Panc1 (cell line): ENCODE results near the gene PHC2.

Source experiments
- CTCF ChIP-seq: fragments of 450-650 bp; IDR thresholded peaks from 2 replicates; pipeline ENCODE4 v1.5.1; 2017; ENCODE audit warnings: mild to moderate bottlenecking
- POLR2AphosphoS5 ChIP-seq: IDR thresholded peaks from 2 replicates; pipeline ENCODE4 v1.6.1; 2012; ENCODE audit warnings: mild to moderate bottlenecking, low read depth, low read length, moderate library complexity
- REST ChIP-seq, 2 experiments: IDR thresholded peaks; 2 replicates each; pipeline ENCODE4 v1.6.1; 2011 to 2012; ENCODE audit warnings: low read depth in 2 of 2, control low read depth in 1 of 2, low read length in 1 of 2, mild to moderate bottlenecking in 1 of 2, moderate library complexity in 1 of 2; ENCODE audit not compliant: insufficient read depth in 1 of 2
- SIN3A ChIP-seq: IDR thresholded peaks from 2 replicates; pipeline ENCODE4 v1.6.1; 2012; ENCODE audit warnings: low read depth, mild to moderate bottlenecking, low read length, moderate library complexity, borderline replicate concordance; ENCODE audit not compliant: insufficient read depth

GRCh38 chr1:33393991-33394390, 36.9 kb downstream of the PHC2 start:
- no peak for TF ChIP-seq POLR2AphosphoS5
- no peak for TF ChIP-seq CTCF
- no peak for TF ChIP-seq SIN3A
- TF ChIP-seq REST (IDR thresholded peaks at IDR 0.05; ENCODE audit: insufficient read depth in 1 of 2, low read depth in 2 of 2, low read length in 1 of 2), result no peak
